Endothelial cell of umbilical vein (primary cell): ENCODE results near the gene PAIP2. TPM values are rescaled to one million over a fixed set of nuclear protein-coding genes. Genes with fewer than 3 reads are reported as not detected.

Experiments used
- BruUV-seq: library from RNA; stranded (reverse); fragments of 400-500 nt; replicated peaks from 2 replicates; lab custom pipeline; 2021; lab: Mats Ljungman, UMichigan
- CTCF ChIA-PET: fragments of 300-600, 350-600 bp; sonication (Branson Sonifier 250); formaldehyde crosslinking; loops from one replicate; lab custom pipeline; 2021; ENCODE audit warnings: antibody characterized with exemption, inconsistent platforms; lab: Charles Lee
- POLR2A ChIA-PET: fragments of 300-600, 350-600 bp; sonication (Branson Sonifier 250); formaldehyde crosslinking; loops from one replicate; lab custom pipeline; 2021; ENCODE audit warnings: antibody characterized with exemption, inconsistent platforms; lab: Charles Lee
- DNase-seq: peaks from one replicate; pipeline ENCODE4 v3.0.0-alpha.2; 2011; ENCODE audit warnings: low read depth, low spot score
- FAIRE-seq: peaks from 2 replicates; lab custom pipeline; 2011; peaks lifted over from hg19 to GRCh38; lab: Jason Lieb, UNC
- H2AFZ ChIP-seq: 2 replicates; pipeline ENCODE4 v1.6.0; 2012; ENCODE audit warnings: low read depth, low read length, control low read depth, inconsistent platforms
- H3K27ac ChIP-seq: 2 replicates; pipeline ENCODE4 v1.5.1; 2011; ENCODE audit warnings: low read depth, mild to moderate bottlenecking, control low read depth, low read length, moderate library complexity; ENCODE audit not compliant: insufficient read depth
- H3K27me3 ChIP-seq, 2 experiments: 2 replicates each; pipeline versions ENCODE4 v1.6.0 to v1.6.1; 2011; ENCODE audit warnings: low read length in 2 of 2, mixed read lengths in 1 of 2; ENCODE audit not compliant: control insufficient read depth in 2 of 2, insufficient read depth in 2 of 2
- H3K36me3 ChIP-seq, 2 experiments: 2 replicates in 1 of 2; 3 replicates in 1 of 2; pipeline ENCODE4 v1.5.1; 2011; ENCODE audit warnings: low read length in 2 of 2, mild to moderate bottlenecking in 1 of 2, moderate library complexity in 1 of 2; ENCODE audit not compliant: control insufficient read depth in 2 of 2, insufficient read depth in 2 of 2; ENCODE audit errors: extremely low read depth in 1 of 2
- H3K4me1 ChIP-seq: 3 replicates; pipeline ENCODE4 v1.5.1; 2011; ENCODE audit warnings: mild to moderate bottlenecking, low read length; ENCODE audit not compliant: control insufficient read depth, insufficient read depth; ENCODE audit errors: extremely low read depth
- H3K4me2 ChIP-seq: 2 replicates; pipeline ENCODE4 v1.6.1; 2011; ENCODE audit warnings: low read length, control low read depth, mixed read lengths; ENCODE audit not compliant: insufficient read depth
- H3K4me3 ChIP-seq, 3 experiments: fragments of 200-600 bp in 1 of 3; sonication (generic), shearing (Covaris generic) in 1 of 3; replicated peaks in 1 of 3; 2 replicates each; pipeline ENCODE4 v1.5.1; 2011 to 2016; ENCODE audit warnings: control low read depth in 3 of 3, low read length in 3 of 3, mild to moderate bottlenecking in 2 of 3, inconsistent platforms in 1 of 3, low read depth in 1 of 3, moderate library complexity in 1 of 3; ENCODE audit not compliant: insufficient read depth in 1 of 3
- H3K79me2 ChIP-seq: 2 replicates; pipeline ENCODE4 v1.6.0; 2012; ENCODE audit warnings: low read length, inconsistent platforms; ENCODE audit not compliant: control insufficient read depth, insufficient read depth
- H3K9ac ChIP-seq: replicated peaks from 2 replicates; pipeline ENCODE3; 2011; ENCODE audit warnings: low read length, control low read depth; ENCODE audit not compliant: insufficient read depth; ENCODE audit errors: extremely low read depth
- H3K9me1 ChIP-seq: replicated peaks from 3 replicates; pipeline ENCODE4 v1.6.0; 2011; ENCODE audit warnings: mild to moderate bottlenecking, low read length; ENCODE audit not compliant: control insufficient read depth, insufficient read depth; ENCODE audit errors: extremely low read depth
- H3K9me3 ChIP-seq: replicated peaks from 2 replicates; pipeline ENCODE4 v1.5.1; 2012; ENCODE audit warnings: low read length, inconsistent platforms; ENCODE audit not compliant: control insufficient read depth, insufficient read depth
- H4K20me1 ChIP-seq: replicated peaks from 2 replicates; pipeline ENCODE3; 2011; ENCODE audit warnings: mild to moderate bottlenecking, low read length; ENCODE audit not compliant: control insufficient read depth, insufficient read depth; ENCODE audit errors: extremely low read depth
- EZH2 ChIP-seq: IDR thresholded peaks from 2 replicates; pipeline ENCODE4 v1.6.1; 2012; ENCODE audit warnings: borderline replicate concordance, low read depth, mild to moderate bottlenecking, moderate library complexity, low read length, inconsistent platforms; ENCODE audit not compliant: severe bottlenecking
- FOS ChIP-seq: IDR thresholded peaks from 2 replicates; pipeline ENCODE4 v1.6.1; 2011; ENCODE audit warnings: mild to moderate bottlenecking, low read length, moderate library complexity, borderline replicate concordance; ENCODE audit not compliant: insufficient read depth
- GATA2 ChIP-seq: IDR thresholded peaks from 2 replicates; pipeline ENCODE4 v1.7.0; 2011; ENCODE audit warnings: low read depth, mild to moderate bottlenecking, moderate library complexity, mixed read lengths, low read length; ENCODE audit not compliant: insufficient read length, insufficient read depth
- JUN ChIP-seq: IDR thresholded peaks from 2 replicates; pipeline ENCODE4 v1.6.1; 2011; ENCODE audit warnings: borderline replicate concordance, low read depth; ENCODE audit not compliant: insufficient read length, insufficient read depth
- MAX ChIP-seq: IDR thresholded peaks from 2 replicates; pipeline ENCODE4 v1.6.1; 2011; ENCODE audit not compliant: insufficient read depth, insufficient read length
- MYC ChIP-seq: IDR thresholded peaks from one replicate; pipeline ENCODE4 v1.6.1; 2011; ENCODE audit warnings: mild to moderate bottlenecking, low read depth, low read length
- POLR2A ChIP-seq: IDR thresholded peaks from 2 replicates; pipeline ENCODE4 v1.6.1; 2012; ENCODE audit warnings: low read depth, mild to moderate bottlenecking, control low read depth, low read length
- POLR2AphosphoS5 ChIP-seq: IDR thresholded peaks from 2 replicates; pipeline ENCODE4 v1.6.1; 2012; ENCODE audit warnings: low read depth, mild to moderate bottlenecking, control low read depth, low read length, moderate library complexity; ENCODE audit not compliant: insufficient read depth
- dilution Hi-C: fragments of 300-500 bp; cut with MboI; formaldehyde crosslinking; loops from one replicate; pipeline ENCODE4 v1.15.0; 2019; ENCODE audit warnings: low sequenced_read_pairs; ENCODE audit not compliant: extremely low pct_ligation_motif_present
- intact Hi-C: fragments of 100-400 bp; cut with micrococcal nuclease; formaldehyde crosslinking; loops from one replicate; pipeline ENCODE4 v1.10.0; 2022
- polyA plus RNA-seq, 4 experiments: library from polyadenylated mRNA; depleted of rRNA in 3 of 4; stranded (reverse) in 3 of 4; unstranded in 1 of 4; fragments of >200 nt; gene quantifications; 2 replicates each; pipeline versions ENCODE4 v1.2.1 to v1.2.3, GENCODE V29; 2011 to 2012; ENCODE audit warnings: missing spikeins in 1 of 4
- total RNA-seq: library from RNA; stranded (reverse); gene quantifications from 2 replicates; pipeline ENCODE4 v1.2.3, GENCODE V29; 2021
- TF ChIP-seq, protein P1 (sequence below), 2 donors: IDR thresholded peaks; 1 replicate in 1 of 2; 2 replicates in 1 of 2; pipeline ENCODE4 v1.5.1; 2011; ENCODE audit warnings: low read length in 2 of 2, mild to moderate bottlenecking in 2 of 2, moderate library complexity in 2 of 2, control low read depth in 1 of 2, inconsistent platforms in 1 of 2, low read depth in 1 of 2; ENCODE audit not compliant: insufficient read depth in 1 of 2; ENCODE audit errors: extremely low read depth in 1 of 2

PAIP2 gene
- total and polyA plus RNA-seq, 2 donors (not counting 3 experiments of a cell fraction or from before 2014, with no cell fraction given), result 52.1 to 80.4 TPM

GRCh38 chr5:139394123-139394653 lies 52.5 kb downstream of the PAIP2 start:
- H2AFZ ChIP-seq, result peak overlapping the region; percentile 64
- peaks cover 6% of the 10 kb centered on the region for H3K4me1 ChIP-seq
- intact Hi-C loops, result loop anchor here (5.0 kb wide), 1 partner anchor 102 kb away; the partner anchor contains the start of gene MATR3
- no peaks in the 10 kb centered on the region for H3K9me3 ChIP-seq
- DNase-seq, result peak; percentile 34
- H3K9me1 ChIP-seq, result no peaks in the 10 kb centered on the region
- dilution Hi-C loops, result no loop called here
- peak overlapping the region in 1 of 3 experiments; percentile 35 for H3K4me3 ChIP-seq
- CTCF ChIA-PET, result interaction anchor here (0.5 to 1.0 kb wide), 2 partner anchors 8 to 1418 kb away, joined by 3 read pairs; no protein-coding TSS in a partner anchor
- peaks cover 7 to 14% of the 10 kb centered on the region in 2 experiments for H3K27me3 ChIP-seq
- no peak for TF ChIP-seq FOS
- no peak for TF ChIP-seq POLR2A
- no peak for TF ChIP-seq MAX
- TF ChIP-seq JUN, result no peak
- TF ChIP-seq MYC, result no peak
- peak; percentile 84 for TF ChIP-seq EZH2
- TF ChIP-seq GATA2, result no peak
- TF ChIP-seq, protein P1, sequence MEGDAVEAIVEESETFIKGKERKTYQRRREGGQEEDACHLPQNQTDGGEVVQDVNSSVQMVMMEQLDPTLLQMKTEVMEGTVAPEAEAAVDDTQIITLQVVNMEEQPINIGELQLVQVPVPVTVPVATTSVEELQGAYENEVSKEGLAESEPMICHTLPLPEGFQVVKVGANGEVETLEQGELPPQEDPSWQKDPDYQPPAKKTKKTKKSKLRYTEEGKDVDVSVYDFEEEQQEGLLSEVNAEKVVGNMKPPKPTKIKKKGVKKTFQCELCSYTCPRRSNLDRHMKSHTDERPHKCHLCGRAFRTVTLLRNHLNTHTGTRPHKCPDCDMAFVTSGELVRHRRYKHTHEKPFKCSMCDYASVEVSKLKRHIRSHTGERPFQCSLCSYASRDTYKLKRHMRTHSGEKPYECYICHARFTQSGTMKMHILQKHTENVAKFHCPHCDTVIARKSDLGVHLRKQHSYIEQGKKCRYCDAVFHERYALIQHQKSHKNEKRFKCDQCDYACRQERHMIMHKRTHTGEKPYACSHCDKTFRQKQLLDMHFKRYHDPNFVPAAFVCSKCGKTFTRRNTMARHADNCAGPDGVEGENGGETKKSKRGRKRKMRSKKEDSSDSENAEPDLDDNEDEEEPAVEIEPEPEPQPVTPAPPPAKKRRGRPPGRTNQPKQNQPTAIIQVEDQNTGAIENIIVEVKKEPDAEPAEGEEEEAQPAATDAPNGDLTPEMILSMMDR (IDR thresholded peaks at IDR 0.05; ENCODE audit: extremely low read depth in 1 of 2, insufficient read depth in 1 of 2, low read depth in 1 of 2, low read length in 2 of 2), result peak; percentile 43 to 64
- no peak for TF ChIP-seq POLR2AphosphoS5
- BruUV-seq, result no TSS peak
- peak; percentile 26 for FAIRE-seq
- H3K9ac ChIP-seq, result no peak overlapping the region
- no peaks in the 10 kb centered on the region for H4K20me1 ChIP-seq
- H3K27ac ChIP-seq, result no peak overlapping the region
- H3K79me2 ChIP-seq, result no peaks in the 10 kb centered on the region
- no peaks in the 10 kb centered on the region for H3K36me3 ChIP-seq
- H3K4me2 ChIP-seq, result peak overlapping the region; percentile 52
- POLR2A ChIA-PET, result no interaction called here
